HG03575 (cell line): ENCODE measurements around the gene RNF213.
"Not testable (repeated sequence)": the region's sequence is repeated elsewhere in the genome, so short reads cannot be mapped to it uniquely, and the experiment has no call there.

Source experiments
- ATAC-seq: cut with Tn5 transposase; IDR thresholded peaks from one replicate; pipeline ENCODE4 v1.9.1; 2021; ENCODE audit not compliant: unreplicated experiment, insufficient number of reproducible peaks, low FRiP score; ENCODE audit errors: extremely low read depth

The RNF213 gene

GRCh38 chr17:80247561-80247960 lies 13.1 kb upstream of the RNF213 start:
- no peak for ATAC-seq

- ATAC-seq: no peak
These were observed 12.4 kb upstream of the RNF213 start for GRCh38 chr17:80248001-80248893.

GRCh38 chr17:80248894-80249710 lies 11.6 kb upstream of the RNF213 start:
- ATAC-seq: no peak

- no peak for ATAC-seq
These were observed 8.7 kb upstream of the RNF213 start for GRCh38 chr17:80251966-80252365.

GRCh38 chr17:80252871-80253270 lies 7.8 kb upstream of the RNF213 start:
- no peak for ATAC-seq

GRCh38 chr17:80253631-80254395 lies 6.8 kb upstream of the RNF213 start:
- no peak for ATAC-seq

GRCh38 chr17:80254396-80255251 lies 6.0 kb upstream of the RNF213 start:
- no peak for ATAC-seq

- ATAC-seq: no peak
These were observed 4.7 kb upstream of the RNF213 start for GRCh38 chr17:80256034-80256350.

GRCh38 chr17:80257716-80258213 lies 2.9 kb upstream of the RNF213 start:
- no peak for ATAC-seq

GRCh38 chr17:80258296-80258695 lies 2.4 kb upstream of the RNF213 start:
- ATAC-seq: not testable (repeated sequence)

GRCh38 chr17:80259457-80260068 lies 1.1 kb upstream of the RNF213 start:
- no peak for ATAC-seq

GRCh38 chr17:80260069-80260535 lies 550 bp upstream of the RNF213 start:
- ATAC-seq: no peak

GRCh38 chr17:80261159-80261894 lies 675 bp downstream of the RNF213 start:
- ATAC-seq: no peak

- ATAC-seq: no peak
These were observed 1.2 kb downstream of the RNF213 start for GRCh38 chr17:80261895-80262279.

- ATAC-seq: no peak
These were observed 1.6 kb downstream of the RNF213 start for GRCh38 chr17:80262291-80262690.

GRCh38 chr17:80262775-80263244 lies 2.2 kb downstream of the RNF213 start:
- ATAC-seq: no peak
